ENCODE measurements around the gene DEGS1. TPM values are rescaled to one million over a fixed set of nuclear protein-coding genes. Genes with fewer than 3 reads are reported as not detected.

The DEGS1 gene
- total and polyA plus RNA-seq, 8 donors: 9.0 to 22.7 (median 11.0) TPM

- H3K27ac ChIP-seq: no peak overlapping the region
- FAIRE-seq (no peak), ATAC-seq (no peak), DNase-seq (no peak)
- TF ChIP-seq CTCF (IDR thresholded peaks at IDR 0.05): no peak
- no peaks in the 10 kb centered on the region for H3K9me3 ChIP-seq
- H3K4me3 ChIP-seq: no peak overlapping the region
- intact Hi-C loops (cut with DNase I): no loop called here
- no peaks in the 10 kb centered on the region for H3K36me3 ChIP-seq
- peaks cover 0 to 3% (median 0%) of the 10 kb centered on the region in 3 donors for H3K4me1 ChIP-seq
- WGBS, 2 donors: 86 to 88% methylated on average over 5 of the region's 5 CpGs
- H3K27me3 ChIP-seq: no peaks in the 10 kb centered on the region
Observed at GRCh38 chr1:224178894-224179293, 4.1 kb upstream of the DEGS1 start.

GRCh38 chr1:224180783-224181452 is 2.1 kb upstream of the DEGS1 start:
- no peak for ATAC-seq
- no peak for DNase-seq
- Histone ChIP-seq H3K4me3 (no peak overlapping the region), H3K9me3 (no peaks in the 10 kb centered on the region), H3K36me3 (no peaks in the 10 kb centered on the region), H3K27me3 (no peaks in the 10 kb centered on the region), H3K4me1 (peaks cover 0 to 9% (median 0%) of the 10 kb centered on the region in 3 donors), H3K27ac (no peak overlapping the region)
- no peak for FAIRE-seq
- WGBS, 2 donors: 90 to 93% methylated on average over 11 of the region's 11 CpGs
- intact Hi-C loops (cut with DNase I): no loop called here
- no peak for TF ChIP-seq CTCF (IDR thresholded peaks at IDR 0.05)

GRCh38 chr1:224181453-224181810 is 1.6 kb upstream of the DEGS1 start:
- Histone ChIP-seq H3K9me3 (no peaks in the 10 kb centered on the region), H3K36me3 (no peaks in the 10 kb centered on the region), H3K4me1 (peaks cover 0 to 9% (median 0%) of the 10 kb centered on the region in 3 donors), H3K27ac (no peak overlapping the region), H3K4me3 (no peak overlapping the region), H3K27me3 (no peaks in the 10 kb centered on the region)
- ATAC-seq (no peak), DNase-seq (no peak), FAIRE-seq (no peak)
- TF ChIP-seq CTCF (IDR thresholded peaks at IDR 0.05): no peak
- WGBS, 2 donors: 84 to 93% methylated on average over 4 of the region's 4 CpGs
- intact Hi-C loops (cut with DNase I): no loop called here

GRCh38 chr1:224182057-224182865 is 779 bp upstream of the DEGS1 start:
- DNase-seq (no peak), ATAC-seq (peak; percentile 8 to 38 (median 16)), FAIRE-seq (no peak)
- intact Hi-C loops (cut with DNase I): no loop called here
- H3K36me3 ChIP-seq: no peaks in the 10 kb centered on the region
- peak overlapping the region; percentile 83 to 100 (median 94) for H3K4me3 ChIP-seq
- H3K27me3 ChIP-seq: no peaks in the 10 kb centered on the region
- H3K27ac ChIP-seq: peak overlapping the region; percentile 80 to 89 (median 87)
- no peaks in the 10 kb centered on the region for H3K9me3 ChIP-seq
- peaks cover 0 to 9% (median 0%) of the 10 kb centered on the region in 3 donors for H3K4me1 ChIP-seq
- 41 to 47% methylated on average over 22 of the region's 22 CpGs for WGBS, 2 donors
- no peak for TF ChIP-seq CTCF (IDR thresholded peaks at IDR 0.05)
